Measurements from ENCODE around the gene RYK. TPM values are rescaled to one million over a fixed set of nuclear protein-coding genes. Genes with fewer than 3 reads are reported as not detected.
"Not testable (repeated sequence)": the region's sequence is repeated elsewhere in the genome, so short reads cannot be mapped to it uniquely, and the experiment has no call there.

The RYK gene
- total RNA-seq, 1 experiment from 2014 or later = 135 TPM

GRCh38 chr3:134279466-134279865, 28.8 kb upstream of the RYK start:
- DNase-seq = no peak
- Mint-ChIP-seq H3K36me3 (ENCODE audit: insufficient read depth, unreplicated experiment) (no peaks in the 10 kb centered on the region), H3K27ac (ENCODE audit: unreplicated experiment) (no peak overlapping the region), H3K9me3 (ENCODE audit: low read depth, unreplicated experiment) (no peaks in the 10 kb centered on the region), H3K27me3 (ENCODE audit: unreplicated experiment) (peaks cover 37% of the 10 kb centered on the region), H3K4me1 (ENCODE audit: low read depth, unreplicated experiment) (peaks cover 9% of the 10 kb centered on the region), H3K4me3 (ENCODE audit: low read depth, unreplicated experiment) (no peak overlapping the region)
- TF ChIP-seq, protein P1, sequence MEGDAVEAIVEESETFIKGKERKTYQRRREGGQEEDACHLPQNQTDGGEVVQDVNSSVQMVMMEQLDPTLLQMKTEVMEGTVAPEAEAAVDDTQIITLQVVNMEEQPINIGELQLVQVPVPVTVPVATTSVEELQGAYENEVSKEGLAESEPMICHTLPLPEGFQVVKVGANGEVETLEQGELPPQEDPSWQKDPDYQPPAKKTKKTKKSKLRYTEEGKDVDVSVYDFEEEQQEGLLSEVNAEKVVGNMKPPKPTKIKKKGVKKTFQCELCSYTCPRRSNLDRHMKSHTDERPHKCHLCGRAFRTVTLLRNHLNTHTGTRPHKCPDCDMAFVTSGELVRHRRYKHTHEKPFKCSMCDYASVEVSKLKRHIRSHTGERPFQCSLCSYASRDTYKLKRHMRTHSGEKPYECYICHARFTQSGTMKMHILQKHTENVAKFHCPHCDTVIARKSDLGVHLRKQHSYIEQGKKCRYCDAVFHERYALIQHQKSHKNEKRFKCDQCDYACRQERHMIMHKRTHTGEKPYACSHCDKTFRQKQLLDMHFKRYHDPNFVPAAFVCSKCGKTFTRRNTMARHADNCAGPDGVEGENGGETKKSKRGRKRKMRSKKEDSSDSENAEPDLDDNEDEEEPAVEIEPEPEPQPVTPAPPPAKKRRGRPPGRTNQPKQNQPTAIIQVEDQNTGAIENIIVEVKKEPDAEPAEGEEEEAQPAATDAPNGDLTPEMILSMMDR (IDR thresholded peaks at IDR 0.05; ENCODE audit: unreplicated experiment) = no peak
- intact Hi-C loops (cut with micrococcal nuclease; ENCODE audit: unreplicated experiment) = no loop called here
- BruUV-seq (replicated peaks) = no TSS peak
- CTCF ChIA-PET = no interaction called here

- BruUV-seq (replicated peaks) = no TSS peak
- H3K4me1 Mint-ChIP-seq (ENCODE audit: low read depth, unreplicated experiment) = peaks cover 9% of the 10 kb centered on the region
- no peak overlapping the region for H3K4me3 Mint-ChIP-seq (ENCODE audit: low read depth, unreplicated experiment)
- no peak for DNase-seq
- intact Hi-C loops (cut with micrococcal nuclease; ENCODE audit: unreplicated experiment) = no loop called here
- no peak overlapping the region for H3K27ac Mint-ChIP-seq (ENCODE audit: unreplicated experiment)
- H3K27me3 Mint-ChIP-seq (ENCODE audit: unreplicated experiment) = peaks cover 60% of the 10 kb centered on the region
- TF ChIP-seq, protein P1 (IDR thresholded peaks at IDR 0.05; ENCODE audit: unreplicated experiment) = no peak
- H3K9me3 Mint-ChIP-seq (ENCODE audit: low read depth, unreplicated experiment) = no peaks in the 10 kb centered on the region
- no peaks in the 10 kb centered on the region for H3K36me3 Mint-ChIP-seq (ENCODE audit: insufficient read depth, unreplicated experiment)
- CTCF ChIA-PET = interaction anchor here (1.6 kb wide), 1 partner anchor 64 kb away, joined by 5 read pairs; no protein-coding TSS in a partner anchor
Measured at GRCh38 chr3:134277066-134277660, 26.5 kb upstream of the RYK start.

- H3K36me3 Mint-ChIP-seq (ENCODE audit: insufficient read depth, unreplicated experiment) = no peaks in the 10 kb centered on the region
- intact Hi-C loops (cut with micrococcal nuclease; ENCODE audit: unreplicated experiment) = no loop called here
- TF ChIP-seq, protein P1 (IDR thresholded peaks at IDR 0.05; ENCODE audit: unreplicated experiment) = no peak
- peaks cover 9% of the 10 kb centered on the region for H3K4me1 Mint-ChIP-seq (ENCODE audit: low read depth, unreplicated experiment)
- H3K9me3 Mint-ChIP-seq (ENCODE audit: low read depth, unreplicated experiment) = no peaks in the 10 kb centered on the region
- H3K27ac Mint-ChIP-seq (ENCODE audit: unreplicated experiment) = no peak overlapping the region
- peaks cover 62% of the 10 kb centered on the region for H3K27me3 Mint-ChIP-seq (ENCODE audit: unreplicated experiment)
- BruUV-seq (replicated peaks) = no TSS peak
- no peak for DNase-seq
- CTCF ChIA-PET = no interaction called here
- H3K4me3 Mint-ChIP-seq (ENCODE audit: low read depth, unreplicated experiment) = no peak overlapping the region
Measured at GRCh38 chr3:134276086-134276485, 25.4 kb upstream of the RYK start.

- H3K4me3 Mint-ChIP-seq (ENCODE audit: low read depth, unreplicated experiment); H3K4me1 Mint-ChIP-seq (ENCODE audit: low read depth, unreplicated experiment); intact Hi-C loops (cut with micrococcal nuclease; ENCODE audit: unreplicated experiment); H3K27ac Mint-ChIP-seq (ENCODE audit: unreplicated experiment); H3K9me3 Mint-ChIP-seq (ENCODE audit: low read depth, unreplicated experiment); H3K36me3 Mint-ChIP-seq (ENCODE audit: insufficient read depth, unreplicated experiment); DNase-seq; BruUV-seq (replicated peaks); CTCF ChIA-PET: not testable (repeated sequence)
- H3K27me3 Mint-ChIP-seq (ENCODE audit: unreplicated experiment) = peaks cover 62% of the 10 kb centered on the region
Measured at GRCh38 chr3:134275110-134275509, 24.5 kb upstream of the RYK start.

DNA sequence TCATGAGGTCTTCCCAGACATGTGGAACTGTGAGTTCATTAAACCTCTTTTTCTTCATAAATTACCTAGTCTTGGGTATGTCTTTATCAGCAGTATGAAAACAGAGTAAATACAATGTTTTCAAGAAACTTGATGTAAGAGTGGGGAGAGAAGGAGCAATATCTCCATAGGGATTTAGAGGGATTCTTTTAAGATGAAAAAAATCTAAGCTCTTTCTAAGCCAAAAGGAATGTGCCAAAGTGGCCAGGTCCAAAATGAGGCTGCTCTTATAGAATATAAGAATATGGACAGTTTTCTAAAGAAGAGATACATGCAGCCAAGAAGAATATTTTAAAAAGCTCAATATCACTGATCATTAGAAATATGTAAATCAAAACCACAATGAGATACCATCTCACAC, 23.9 kb upstream of the RYK start:
- Mint-ChIP-seq H3K9me3 (ENCODE audit: low read depth, unreplicated experiment) (no peaks in the 10 kb centered on the region), H3K4me3 (ENCODE audit: low read depth, unreplicated experiment) (no peak overlapping the region), H3K36me3 (ENCODE audit: insufficient read depth, unreplicated experiment) (no peaks in the 10 kb centered on the region), H3K27me3 (ENCODE audit: unreplicated experiment) (peaks cover 62% of the 10 kb centered on the region), H3K4me1 (ENCODE audit: low read depth, unreplicated experiment) (peaks cover 9% of the 10 kb centered on the region), H3K27ac (ENCODE audit: unreplicated experiment) (no peak overlapping the region)
- intact Hi-C loops (cut with micrococcal nuclease; ENCODE audit: unreplicated experiment) = no loop called here
- BruUV-seq (replicated peaks) = no TSS peak
- DNase-seq = no peak
- TF ChIP-seq, protein P1 (IDR thresholded peaks at IDR 0.05; ENCODE audit: unreplicated experiment) = no peak
- CTCF ChIA-PET = interaction anchor here (0.7 kb wide), 1 partner anchor 278 kb away, joined by 3 read pairs; no protein-coding TSS in a partner anchor
